ENCODE results near the gene SEZ6L. TPM values are rescaled to one million over a fixed set of nuclear protein-coding genes. Genes with fewer than 3 reads are reported as not detected.

Gene SEZ6L
- total RNA-seq, 1 donor from 2014 or later, result 1.7 TPM

- Mint-ChIP-seq H3K4me1 (no peaks in the 10 kb centered on the region), H3K36me3 (ENCODE audit: low read depth) (no peaks in the 10 kb centered on the region), H3K9me3 (no peaks in the 10 kb centered on the region), H3K27me3 (ENCODE audit: low read depth) (peaks cover 69% of the 10 kb centered on the region), H3K4me3 (no peak overlapping the region), H3K27ac (ENCODE audit: unreplicated experiment) (no peak overlapping the region)
- no peak for DNase-seq (ENCODE audit: low read depth, low spot score)
- TF ChIP-seq CTCF (conservative IDR thresholded peaks at IDR 0.05), result no peak
These were observed 69.3 kb downstream of the SEZ6L start for GRCh38 chr22:26238596-26238995.

GRCh38 chr22:26239581-26239980 lies 70.3 kb downstream of the SEZ6L start:
- H3K4me1 Mint-ChIP-seq, result no peaks in the 10 kb centered on the region
- no peaks in the 10 kb centered on the region for H3K36me3 Mint-ChIP-seq (ENCODE audit: low read depth)
- no peak overlapping the region for H3K4me3 Mint-ChIP-seq
- no peak overlapping the region for H3K27ac Mint-ChIP-seq (ENCODE audit: unreplicated experiment)
- DNase-seq (ENCODE audit: low read depth, low spot score), result no peak
- H3K27me3 Mint-ChIP-seq (ENCODE audit: low read depth), result peaks cover 69% of the 10 kb centered on the region
- H3K9me3 Mint-ChIP-seq, result no peaks in the 10 kb centered on the region
- no peak for TF ChIP-seq CTCF (conservative IDR thresholded peaks at IDR 0.05)

GRCh38 chr22:26241361-26241760 lies 72.1 kb downstream of the SEZ6L start:
- DNase-seq (ENCODE audit: low read depth, low spot score), result no peak
- Mint-ChIP-seq H3K27me3 (ENCODE audit: low read depth) (peaks cover 73% of the 10 kb centered on the region), H3K36me3 (ENCODE audit: low read depth) (no peaks in the 10 kb centered on the region), H3K4me1 (no peaks in the 10 kb centered on the region), H3K27ac (ENCODE audit: unreplicated experiment) (no peak overlapping the region), H3K4me3 (no peak overlapping the region), H3K9me3 (no peaks in the 10 kb centered on the region)
- no peak for TF ChIP-seq CTCF (conservative IDR thresholded peaks at IDR 0.05)

- H3K36me3 Mint-ChIP-seq (ENCODE audit: low read depth), result no peaks in the 10 kb centered on the region
- H3K4me3 Mint-ChIP-seq, result no peak overlapping the region
- peaks cover 83% of the 10 kb centered on the region for H3K27me3 Mint-ChIP-seq (ENCODE audit: low read depth)
These were observed 75.7 kb downstream of the SEZ6L start for GRCh38 chr22:26245001-26245400.

GRCh38 chr22:26246552-26246951 lies 77.3 kb downstream of the SEZ6L start:
- Mint-ChIP-seq H3K27ac (ENCODE audit: unreplicated experiment) (no peak overlapping the region), H3K36me3 (ENCODE audit: low read depth) (no peaks in the 10 kb centered on the region), H3K4me1 (no peaks in the 10 kb centered on the region), H3K27me3 (ENCODE audit: low read depth) (peaks cover 89% of the 10 kb centered on the region), H3K4me3 (no peak overlapping the region), H3K9me3 (peaks cover 2% of the 10 kb centered on the region)
- no peak for TF ChIP-seq CTCF (conservative IDR thresholded peaks at IDR 0.05)
- DNase-seq (ENCODE audit: low read depth, low spot score), result no peak

More at GRCh38 chr22:26245001-26245400, 75.7 kb downstream of the SEZ6L start:
- H3K27ac Mint-ChIP-seq (ENCODE audit: unreplicated experiment), result no peak overlapping the region
- no peak for DNase-seq (ENCODE audit: low read depth, low spot score)
- no peaks in the 10 kb centered on the region for H3K4me1 Mint-ChIP-seq
- H3K9me3 Mint-ChIP-seq, result no peaks in the 10 kb centered on the region
- TF ChIP-seq CTCF (conservative IDR thresholded peaks at IDR 0.05), result no peak

GRCh38 chr22:26251869-26252268 lies 82.6 kb downstream of the SEZ6L start:
- no peak overlapping the region for H3K4me3 Mint-ChIP-seq
- no peak for DNase-seq (ENCODE audit: low read depth, low spot score)
- TF ChIP-seq CTCF (conservative IDR thresholded peaks at IDR 0.05), result no peak
- no peaks in the 10 kb centered on the region for H3K36me3 Mint-ChIP-seq (ENCODE audit: low read depth)
- H3K27ac Mint-ChIP-seq (ENCODE audit: unreplicated experiment), result no peak overlapping the region
- no peaks in the 10 kb centered on the region for H3K4me1 Mint-ChIP-seq
- H3K27me3 Mint-ChIP-seq (ENCODE audit: low read depth), result peaks cover 83% of the 10 kb centered on the region
- peaks cover 2% of the 10 kb centered on the region for H3K9me3 Mint-ChIP-seq

All from neural crest cell (in vitro differentiated cells).